Chondrocyte (in vitro differentiated cells): ENCODE results near the gene COL19A1. TPM values are rescaled to one million over a fixed set of nuclear protein-coding genes. Genes with fewer than 3 reads are reported as not detected.

Experiments
- DNase-seq: peaks from one replicate; pipeline ENCODE4 v3.0.0; 2021; ENCODE audit warnings: mixed read lengths, low spot score
- H3K27ac Mint-ChIP-seq: one replicate; pipeline ENCODE4 v1.8.0; 2021; ENCODE audit warnings: mild to moderate bottlenecking, moderate library complexity, mixed read lengths; ENCODE audit not compliant: unreplicated experiment
- H3K27me3 Mint-ChIP-seq: 2 replicates; pipeline ENCODE4 v1.8.0; 2021; ENCODE audit warnings: low read depth, mixed read lengths
- H3K36me3 Mint-ChIP-seq: 2 replicates; pipeline ENCODE4 v1.8.0; 2021; ENCODE audit warnings: low read depth, mixed read lengths
- H3K4me1 Mint-ChIP-seq: 2 replicates; pipeline ENCODE4 v1.8.0; 2021; ENCODE audit warnings: low read depth, mild to moderate bottlenecking, mixed read lengths
- H3K4me3 Mint-ChIP-seq: one replicate; pipeline ENCODE4 v1.8.0; 2021; ENCODE audit warnings: mild to moderate bottlenecking, moderate library complexity, mixed read lengths; ENCODE audit not compliant: unreplicated experiment
- H3K9me3 Mint-ChIP-seq: 2 replicates; pipeline ENCODE4 v1.8.0; 2021; ENCODE audit warnings: low read depth, mixed read lengths
- total RNA-seq: library from RNA; stranded (reverse); gene quantifications from 3 replicates; pipeline ENCODE4 v1.2.1, GENCODE V29; 2021
- TF ChIP-seq, protein P1 (sequence below): fragments of 200-600 bp; sonication (generic); IDR thresholded peaks from 2 replicates; pipeline ENCODE4 v1.5.0; 2021; ENCODE audit warnings: antibody characterized with exemption, mild to moderate bottlenecking, moderate library complexity

The COL19A1 gene
- total RNA-seq, 1 donor from 2014 or later = 2.0 TPM

DNA sequence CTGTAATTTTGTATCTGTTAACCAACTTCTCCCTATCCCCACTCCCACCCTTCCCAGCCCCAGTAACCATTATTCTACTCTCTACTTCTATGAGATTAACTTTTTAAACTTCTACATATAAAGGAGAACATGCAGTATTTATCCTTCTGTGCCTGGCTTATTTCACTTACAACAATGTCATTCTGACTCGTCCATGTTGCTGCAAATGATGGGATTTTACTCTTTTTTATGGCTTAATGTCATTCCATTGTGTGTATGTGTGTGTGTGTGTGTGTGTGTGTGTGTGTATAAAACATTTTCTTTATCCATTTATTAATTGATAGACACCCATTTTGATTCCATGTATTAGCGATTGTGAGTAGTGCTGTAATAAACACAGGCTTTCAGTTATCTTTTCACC lies 76.1 kb downstream of the COL19A1 start:
- Mint-ChIP-seq H3K4me3 (no peak overlapping the region), H3K36me3 (no peaks in the 10 kb centered on the region), H3K4me1 (no peaks in the 10 kb centered on the region), H3K27me3 (no peaks in the 10 kb centered on the region), H3K27ac (no peak overlapping the region), H3K9me3 (no peaks in the 10 kb centered on the region)
- no peak for DNase-seq
- TF ChIP-seq, protein P1, sequence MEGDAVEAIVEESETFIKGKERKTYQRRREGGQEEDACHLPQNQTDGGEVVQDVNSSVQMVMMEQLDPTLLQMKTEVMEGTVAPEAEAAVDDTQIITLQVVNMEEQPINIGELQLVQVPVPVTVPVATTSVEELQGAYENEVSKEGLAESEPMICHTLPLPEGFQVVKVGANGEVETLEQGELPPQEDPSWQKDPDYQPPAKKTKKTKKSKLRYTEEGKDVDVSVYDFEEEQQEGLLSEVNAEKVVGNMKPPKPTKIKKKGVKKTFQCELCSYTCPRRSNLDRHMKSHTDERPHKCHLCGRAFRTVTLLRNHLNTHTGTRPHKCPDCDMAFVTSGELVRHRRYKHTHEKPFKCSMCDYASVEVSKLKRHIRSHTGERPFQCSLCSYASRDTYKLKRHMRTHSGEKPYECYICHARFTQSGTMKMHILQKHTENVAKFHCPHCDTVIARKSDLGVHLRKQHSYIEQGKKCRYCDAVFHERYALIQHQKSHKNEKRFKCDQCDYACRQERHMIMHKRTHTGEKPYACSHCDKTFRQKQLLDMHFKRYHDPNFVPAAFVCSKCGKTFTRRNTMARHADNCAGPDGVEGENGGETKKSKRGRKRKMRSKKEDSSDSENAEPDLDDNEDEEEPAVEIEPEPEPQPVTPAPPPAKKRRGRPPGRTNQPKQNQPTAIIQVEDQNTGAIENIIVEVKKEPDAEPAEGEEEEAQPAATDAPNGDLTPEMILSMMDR = no peak

DNA sequence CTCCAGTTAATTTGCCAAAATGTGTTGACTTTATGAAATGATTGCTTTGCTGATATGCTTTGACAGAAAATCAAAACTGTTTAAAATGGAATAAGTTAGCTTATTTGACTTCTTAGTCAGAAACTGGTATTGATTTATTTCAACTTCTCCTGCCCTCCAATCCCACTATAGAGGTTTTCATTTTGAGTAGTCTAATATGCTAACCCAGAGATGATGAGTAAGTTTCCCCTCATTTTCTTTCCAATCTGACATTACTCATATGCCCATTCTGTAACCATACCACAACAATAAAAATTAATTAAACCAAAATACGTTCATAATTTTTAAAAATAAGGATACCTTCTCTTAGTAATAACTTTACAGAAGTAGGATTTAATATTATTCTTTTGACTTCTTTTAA lies 78.8 kb downstream of the COL19A1 start:
- Mint-ChIP-seq H3K27ac (no peak overlapping the region), H3K4me3 (no peak overlapping the region), H3K27me3 (no peaks in the 10 kb centered on the region), H3K9me3 (no peaks in the 10 kb centered on the region), H3K36me3 (no peaks in the 10 kb centered on the region), H3K4me1 (peaks cover 16% of the 10 kb centered on the region)
- TF ChIP-seq, protein P1 = no peak
- DNase-seq = no peak

DNA sequence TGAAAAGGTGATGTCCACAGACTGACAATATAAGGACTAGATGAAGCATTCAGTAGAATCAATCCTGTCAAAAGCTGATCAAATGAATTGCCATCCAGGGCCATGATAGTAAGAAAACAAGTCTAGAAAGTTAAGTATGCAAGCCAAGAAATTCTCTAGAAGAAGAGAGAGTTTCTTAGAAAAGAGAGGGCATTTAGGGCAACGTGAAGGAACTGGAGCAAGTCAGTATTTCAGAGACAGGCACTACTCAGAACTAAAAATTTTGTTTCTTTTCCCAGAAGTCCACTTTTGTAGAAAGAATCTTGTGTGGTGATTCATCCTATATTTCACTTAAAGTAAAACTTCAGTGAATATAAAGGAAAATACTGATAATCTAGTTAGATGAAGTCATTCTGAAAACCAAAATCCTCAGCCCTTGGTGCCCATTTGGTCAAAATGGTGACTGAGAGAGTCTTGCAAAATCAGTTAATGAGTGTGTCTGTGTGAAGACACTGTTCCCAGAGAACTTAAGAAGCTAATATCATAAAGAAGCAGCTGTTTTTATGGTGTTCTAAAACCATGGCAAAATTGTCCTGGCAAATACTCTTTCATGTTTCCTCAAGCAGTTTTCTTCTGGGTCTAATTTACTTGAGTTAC lies 82.2 kb downstream of the COL19A1 start:
- TF ChIP-seq, protein P1 = no peak
- no peak for DNase-seq
- H3K4me1 Mint-ChIP-seq = peaks cover 20% of the 10 kb centered on the region
- no peak overlapping the region for H3K27ac Mint-ChIP-seq
- no peak overlapping the region for H3K4me3 Mint-ChIP-seq
- no peaks in the 10 kb centered on the region for H3K36me3 Mint-ChIP-seq
- no peaks in the 10 kb centered on the region for H3K27me3 Mint-ChIP-seq
- H3K9me3 Mint-ChIP-seq = no peaks in the 10 kb centered on the region

DNA sequence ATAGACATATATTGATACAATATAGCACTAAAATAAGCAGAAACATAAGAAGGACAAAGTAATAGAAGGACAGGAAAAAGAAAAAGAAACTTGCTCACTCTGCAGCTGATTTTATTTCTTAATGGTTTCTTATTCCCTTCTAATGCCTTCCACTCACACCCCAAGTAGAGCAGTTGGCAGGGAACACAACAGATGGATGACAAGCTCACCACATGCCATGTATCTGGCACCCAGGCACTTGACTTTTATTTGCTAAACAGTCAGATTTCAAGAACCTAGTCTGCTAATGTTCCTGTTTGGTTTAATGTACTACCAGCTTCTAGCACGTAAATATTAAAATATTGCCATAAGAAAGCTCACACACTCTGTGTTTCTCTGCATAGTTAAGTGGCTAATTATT lies 87.1 kb downstream of the COL19A1 start:
- Mint-ChIP-seq H3K4me1 (peaks cover 17% of the 10 kb centered on the region), H3K27me3 (no peaks in the 10 kb centered on the region), H3K36me3 (no peaks in the 10 kb centered on the region), H3K9me3 (no peaks in the 10 kb centered on the region), H3K27ac (no peak overlapping the region), H3K4me3 (no peak overlapping the region)
- TF ChIP-seq, protein P1 = no peak
- DNase-seq = no peak

DNA sequence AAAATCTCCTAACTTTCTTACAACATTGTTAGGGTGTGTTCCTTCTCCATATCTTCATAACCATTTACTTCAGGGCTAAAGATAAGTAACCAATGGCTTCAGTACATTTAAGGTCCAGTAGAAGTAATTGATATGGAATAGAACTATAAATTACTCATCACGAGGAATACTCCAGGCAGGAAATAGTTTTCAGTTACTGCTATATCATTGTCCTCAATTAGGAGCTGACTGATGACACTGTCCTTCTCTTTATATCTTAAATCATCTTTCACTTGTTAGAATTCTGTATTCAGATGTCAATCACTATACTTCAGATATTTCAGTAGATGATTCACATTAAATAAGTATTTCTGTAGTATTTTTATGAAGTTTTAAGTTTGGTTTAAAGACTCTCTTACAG lies 88.4 kb downstream of the COL19A1 start:
- TF ChIP-seq, protein P1 = no peak
- no peak overlapping the region for H3K4me3 Mint-ChIP-seq
- no peaks in the 10 kb centered on the region for H3K27me3 Mint-ChIP-seq
- H3K36me3 Mint-ChIP-seq = no peaks in the 10 kb centered on the region
- peaks cover 8% of the 10 kb centered on the region for H3K4me1 Mint-ChIP-seq
- H3K27ac Mint-ChIP-seq = no peak overlapping the region
- no peak for DNase-seq
- H3K9me3 Mint-ChIP-seq = no peaks in the 10 kb centered on the region
